Ishikawa (cell line): ENCODE measurements around the gene MOK.

Experiments used
- CEBPB ChIP-seq: IDR thresholded peaks from 2 replicates; pipeline ENCODE4 v1.6.1; 2012
- CREB1 ChIP-seq: IDR thresholded peaks from 2 replicates; pipeline ENCODE4 v1.6.1; 2012; ENCODE audit warnings: low read depth
- EGR1 ChIP-seq: IDR thresholded peaks from 2 replicates; pipeline ENCODE4 v1.6.1; 2012
- EP300 ChIP-seq: IDR thresholded peaks from 2 replicates; pipeline ENCODE4 v1.6.1; 2012; ENCODE audit warnings: borderline replicate concordance
- FOXM1 ChIP-seq: IDR thresholded peaks from 2 replicates; pipeline ENCODE4 v1.6.1; 2012; ENCODE audit warnings: low read depth, borderline replicate concordance
- MAX ChIP-seq: IDR thresholded peaks from 2 replicates; pipeline ENCODE4 v1.6.1; 2012
- RAD21 ChIP-seq: IDR thresholded peaks from 2 replicates; pipeline ENCODE4 v1.6.1; 2012; ENCODE audit warnings: low read depth
- REST ChIP-seq: IDR thresholded peaks from 2 replicates; pipeline ENCODE4 v1.6.1; 2012; ENCODE audit warnings: low read depth, mild to moderate bottlenecking

- TF ChIP-seq MAX (no peak), CREB1 (no peak), EGR1 (no peak), EP300 (no peak), FOXM1 (no peak), CEBPB (no peak), RAD21 (no peak), REST (no peak)
Observed at GRCh38 chr14:102346645-102347044, 41.7 kb upstream of the MOK start.
